ENCODE results near the gene PSMC1.

DNA sequence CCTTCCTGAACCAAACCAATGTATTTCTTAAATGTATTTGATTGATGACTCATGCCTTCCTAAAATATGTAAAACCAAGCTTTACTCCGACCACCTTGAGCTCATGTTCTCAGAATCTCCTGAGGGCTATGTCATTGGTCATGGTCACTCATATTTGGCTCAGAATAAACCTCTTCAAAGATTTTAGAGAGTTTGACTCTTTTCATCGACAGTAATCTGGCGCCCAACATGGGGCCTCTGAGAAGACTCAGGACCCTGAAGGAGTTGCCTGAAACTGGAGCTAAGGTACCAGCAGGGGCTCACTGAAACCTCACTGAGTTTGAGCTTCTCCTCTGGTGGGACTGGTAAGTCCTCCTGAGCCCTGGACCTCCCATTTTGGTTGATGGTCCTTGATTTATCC is 17.2 kb upstream of the PSMC1 start:
- TF ChIP-seq POLR2A (IDR thresholded peaks at IDR 0.05) (no peak), POLR2AphosphoS5 (IDR thresholded peaks at IDR 0.05) (no peak), CTCF (IDR thresholded peaks at IDR 0.05) (no peak)
